ENCODE data around the gene DIP2C. TPM values are rescaled to one million over a fixed set of nuclear protein-coding genes. Genes with fewer than 3 reads are reported as not detected.

Gene DIP2C
- total RNA-seq, 1 donor from 2014 or later = 10.1 TPM

GRCh38 chr10:384538-385305 lies 304.7 kb downstream of the DIP2C start:
- Mint-ChIP-seq H3K36me3 (peaks cover 36% of the 10 kb centered on the region), H3K27me3 (ENCODE audit: insufficient read depth, low read depth) (no peaks in the 10 kb centered on the region), H3K9me3 (no peaks in the 10 kb centered on the region), H3K4me3 (no peak overlapping the region), H3K4me1 (no peaks in the 10 kb centered on the region), H3K27ac (no peak overlapping the region)
- Histone ChIP-seq H3K36me3 (no peaks in the 10 kb centered on the region), H3K27ac (no peak overlapping the region), H3K4me2 (no peak overlapping the region), H4K20me1 (ENCODE audit: low read depth) (no peaks in the 10 kb centered on the region), H3K27me3 (no peaks in the 10 kb centered on the region), H3K4me3 (no peak overlapping the region), H2AFZ (replicated peaks) (no peak overlapping the region), H3K79me2 (ENCODE audit: low read depth) (no peaks in the 10 kb centered on the region), H3K9ac (no peak overlapping the region), H3K4me1 (no peaks in the 10 kb centered on the region), H3K9me3 (ENCODE audit: low read depth) (no peaks in the 10 kb centered on the region), H3F3A (ENCODE audit: low read depth) (no peaks in the 10 kb centered on the region)
- TF ChIP-seq CTCF (IDR thresholded peaks at IDR 0.05) = no peak
- TF ChIP-seq EZH2 (IDR thresholded peaks at IDR 0.05) = no peak
- no peak for TF ChIP-seq EZH2phosphoT487 (IDR thresholded peaks at IDR 0.05)
- no peak for DNase-seq (ENCODE audit: low spot score)

GRCh38 chr10:383519-383918 lies 305.9 kb downstream of the DIP2C start:
- no peak overlapping the region for H2AFZ ChIP-seq (replicated peaks)
- H3K9me3 Mint-ChIP-seq = no peaks in the 10 kb centered on the region
- H3K9ac ChIP-seq = no peak overlapping the region
- H3K4me1 ChIP-seq = no peaks in the 10 kb centered on the region
- no peak overlapping the region for H3K4me3 Mint-ChIP-seq
- no peaks in the 10 kb centered on the region for H3K27me3 ChIP-seq
- no peak for DNase-seq (ENCODE audit: low spot score)
- H3K27me3 Mint-ChIP-seq (ENCODE audit: insufficient read depth, low read depth) = no peaks in the 10 kb centered on the region
- H3K9me3 ChIP-seq (ENCODE audit: low read depth) = no peaks in the 10 kb centered on the region
- H3K4me3 ChIP-seq = no peak overlapping the region
- TF ChIP-seq CTCF (IDR thresholded peaks at IDR 0.05) = no peak
- no peak for TF ChIP-seq EZH2phosphoT487 (IDR thresholded peaks at IDR 0.05)
- TF ChIP-seq EZH2 (IDR thresholded peaks at IDR 0.05) = no peak
- H3K27ac ChIP-seq = no peak overlapping the region
- H3F3A ChIP-seq (ENCODE audit: low read depth) = peaks cover 3% of the 10 kb centered on the region
- H3K4me1 Mint-ChIP-seq = no peaks in the 10 kb centered on the region
- no peak overlapping the region for H3K4me2 ChIP-seq
- no peaks in the 10 kb centered on the region for H4K20me1 ChIP-seq (ENCODE audit: low read depth)
- H3K36me3 Mint-ChIP-seq = peaks cover 39% of the 10 kb centered on the region
- H3K79me2 ChIP-seq (ENCODE audit: low read depth) = no peaks in the 10 kb centered on the region
- H3K27ac Mint-ChIP-seq = no peak overlapping the region
- H3K36me3 ChIP-seq = no peaks in the 10 kb centered on the region

- no peak for DNase-seq (ENCODE audit: low spot score)
- no peaks in the 10 kb centered on the region for H3K79me2 ChIP-seq (ENCODE audit: low read depth)
- H4K20me1 ChIP-seq (ENCODE audit: low read depth) = no peaks in the 10 kb centered on the region
- no peak overlapping the region for H2AFZ ChIP-seq (replicated peaks)
- H3K4me1 ChIP-seq = no peaks in the 10 kb centered on the region
- no peaks in the 10 kb centered on the region for H3K9me3 ChIP-seq (ENCODE audit: low read depth)
- no peaks in the 10 kb centered on the region for H3K9me3 Mint-ChIP-seq
- peaks cover 32% of the 10 kb centered on the region for H3K36me3 Mint-ChIP-seq
- no peak overlapping the region for H3K27ac ChIP-seq
- no peak overlapping the region for H3K9ac ChIP-seq
- peaks cover 8% of the 10 kb centered on the region for H3F3A ChIP-seq (ENCODE audit: low read depth)
- H3K4me3 Mint-ChIP-seq = no peak overlapping the region
- peaks cover 2% of the 10 kb centered on the region for H3K27me3 Mint-ChIP-seq (ENCODE audit: insufficient read depth, low read depth)
- no peak for TF ChIP-seq EZH2phosphoT487 (IDR thresholded peaks at IDR 0.05)
- no peak for TF ChIP-seq CTCF (IDR thresholded peaks at IDR 0.05)
- no peak for TF ChIP-seq EZH2 (IDR thresholded peaks at IDR 0.05)
- no peaks in the 10 kb centered on the region for H3K4me1 Mint-ChIP-seq
- no peaks in the 10 kb centered on the region for H3K36me3 ChIP-seq
- H3K27me3 ChIP-seq = no peaks in the 10 kb centered on the region
- H3K4me2 ChIP-seq = no peak overlapping the region
- H3K27ac Mint-ChIP-seq = no peak overlapping the region
- H3K4me3 ChIP-seq = no peak overlapping the region
These were observed 307.7 kb downstream of the DIP2C start for GRCh38 chr10:381805-382204.

Data from neural progenitor cell (in vitro differentiated cells).